Astrocyte (in vitro differentiated cells and primary cell): Measurements from ENCODE around the gene SNX24.

Experiments
- CTCF ChIP-seq: IDR thresholded peaks from 2 replicates; pipeline ENCODE4 v1.5.1; 2011; ENCODE audit warnings: low read depth, mild to moderate bottlenecking, inconsistent platforms, low read length, moderate library complexity; ENCODE audit not compliant: insufficient read depth
- EZH2 ChIP-seq: IDR thresholded peaks from 2 replicates; pipeline ENCODE4 v1.6.1; 2012; ENCODE audit warnings: mild to moderate bottlenecking, low read length, inconsistent platforms; ENCODE audit not compliant: insufficient read depth

- no peak for TF ChIP-seq CTCF
- no peak for TF ChIP-seq EZH2
These were observed 191.6 kb downstream of the SNX24 start for GRCh38 chr5:123037104-123037418.
